SH-SY5Y (cell line): ENCODE data around the gene AKT3.

ENCODE experiments used
- GATA2 ChIP-seq: IDR thresholded peaks from 2 replicates; pipeline ENCODE4 v1.6.1; 2011; ENCODE audit warnings: mild to moderate bottlenecking, low read depth, low read length
- GATA3 ChIP-seq: IDR thresholded peaks from 2 replicates; pipeline ENCODE4 v1.6.1; 2011; ENCODE audit warnings: low read depth, mild to moderate bottlenecking, low read length, moderate library complexity

DNA sequence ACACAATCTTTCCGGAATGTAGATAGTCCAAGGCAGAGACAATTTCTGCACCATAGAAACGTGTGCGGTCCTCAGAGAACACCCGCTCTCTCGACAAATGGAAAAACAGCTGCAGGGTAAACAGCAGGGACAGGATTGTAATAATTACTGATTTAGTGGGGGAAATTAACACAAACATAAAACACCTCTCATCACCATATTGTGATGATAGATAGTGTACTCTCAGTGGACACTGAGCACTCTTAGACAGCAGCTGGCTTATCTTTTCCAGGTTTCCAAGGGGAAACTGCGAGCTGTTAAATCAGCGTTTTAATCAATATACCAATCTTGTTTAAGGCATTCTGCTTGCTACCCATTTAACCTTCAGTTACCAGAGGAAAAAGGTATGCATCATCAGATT, 277.1 kb downstream of the AKT3 start:
- no peak for TF ChIP-seq GATA3
- no peak; the same call in 1 of the 2 replicates for TF ChIP-seq GATA2
